NCI-H524 treated with DMSO at 0.1 percent for 48 hours (cell line): Measurements from ENCODE around the gene PUDP.

Experiments
- DNase-seq: peaks from one replicate; lab custom pipeline; 2025; lab: John Stamatoyannopoulos, UW

PUDP gene

DNA sequence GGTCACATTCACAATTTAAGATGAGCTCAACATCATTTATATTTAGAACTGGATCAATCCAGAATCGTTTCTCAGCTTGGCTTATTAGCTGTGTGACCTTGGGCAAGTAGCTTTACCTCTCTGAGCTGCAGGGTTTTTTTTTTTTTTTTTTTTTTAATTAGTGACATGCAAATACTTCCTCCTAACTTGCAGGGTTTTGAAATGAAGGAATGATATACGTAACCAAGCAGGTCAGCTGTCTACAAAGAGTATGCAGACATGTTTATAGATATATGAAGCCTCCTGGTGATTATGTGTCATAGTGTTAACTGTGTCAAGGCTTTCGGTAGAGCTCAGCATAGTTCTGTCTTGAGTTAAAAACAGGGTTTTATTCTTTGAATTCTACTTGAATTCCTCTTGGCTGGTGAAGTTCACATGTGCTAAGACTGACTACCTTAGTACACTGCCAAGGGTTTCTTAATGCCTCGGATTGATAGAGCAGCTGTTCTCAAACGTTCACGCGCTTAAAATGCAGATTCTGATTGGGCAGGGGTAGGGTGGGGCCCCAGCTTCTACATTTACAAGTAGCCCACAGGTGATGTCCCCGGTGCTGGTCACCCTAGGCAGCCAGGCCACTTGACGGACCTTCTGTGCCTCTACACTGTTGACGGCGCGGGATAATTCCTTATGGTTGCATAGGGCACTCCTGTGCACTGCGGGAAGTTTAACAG, 1.1 kb downstream of the PUDP start:
- DNase-seq: peak; percentile 16

GRCh38 chrX:7146020-7146702, 1.8 kb downstream of the PUDP start:
- DNase-seq: no peak

DNA sequence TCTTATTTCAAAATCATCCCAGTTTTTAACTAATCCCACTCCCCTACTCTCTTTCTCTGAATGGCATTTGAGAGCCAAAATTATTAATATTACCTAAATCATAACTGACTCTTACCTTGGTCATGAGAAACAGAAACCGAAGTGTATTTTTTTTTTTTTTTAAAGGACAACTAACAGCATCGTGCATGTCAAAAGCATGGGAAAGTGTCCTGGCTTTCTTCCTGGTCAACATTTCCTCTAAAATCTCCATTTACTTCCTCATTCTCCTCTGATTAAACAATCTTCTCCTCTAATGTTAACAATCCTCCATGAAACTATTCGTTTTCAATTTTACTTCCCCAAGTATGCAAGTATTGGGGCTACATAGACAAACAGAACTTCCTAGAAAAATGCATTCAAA, 2.5 kb downstream of the PUDP start:
- no peak for DNase-seq

- DNase-seq: no peak
Observed at GRCh38 chrX:7143941-7144525, 3.9 kb downstream of the PUDP start.

GRCh38 chrX:7143076-7143475, 4.9 kb downstream of the PUDP start:
- DNase-seq: no peak

- no peak for DNase-seq
Observed at GRCh38 chrX:7139202-7140081, 8.5 kb downstream of the PUDP start.

DNA sequence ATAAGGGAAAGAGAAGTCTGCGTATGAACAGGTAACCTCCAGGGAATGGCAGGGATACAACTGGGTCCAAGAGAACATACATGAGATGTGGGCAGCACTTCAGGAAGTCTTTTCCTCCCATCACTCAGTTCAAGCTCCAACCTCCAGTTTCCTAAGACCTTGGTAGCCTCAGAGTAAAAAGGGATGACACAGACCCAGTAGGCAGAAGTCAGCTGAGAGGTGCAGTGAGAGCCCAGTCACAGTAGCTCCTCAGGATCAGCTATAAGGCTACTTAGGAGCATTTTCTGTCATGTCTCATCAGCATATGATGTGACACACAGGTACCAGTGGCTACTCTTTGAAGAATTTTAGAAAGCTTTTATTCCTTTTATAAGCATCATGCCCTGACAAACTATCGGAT, 13.0 kb downstream of the PUDP start:
- no peak for DNase-seq

DNA sequence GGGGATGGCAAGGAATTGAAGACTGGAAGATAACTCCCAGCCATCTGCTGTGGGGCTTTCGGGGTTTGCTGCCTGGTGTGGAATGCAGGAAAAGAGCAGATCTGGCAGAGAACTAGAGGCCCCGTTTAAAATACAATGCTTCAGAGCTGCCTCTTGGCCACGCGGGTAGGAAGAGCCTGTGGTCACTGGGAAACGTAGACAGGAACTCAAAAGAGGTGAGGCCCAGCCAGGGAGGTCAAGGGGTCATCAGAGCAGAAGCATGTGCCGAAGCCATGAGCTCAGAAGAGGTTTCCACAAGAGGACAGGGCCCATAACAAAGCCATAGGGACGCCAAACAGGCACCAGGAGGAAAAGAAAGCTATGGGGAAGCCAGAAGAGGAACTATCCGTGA, 14.9 kb downstream of the PUDP start:
- no peak for DNase-seq

GRCh38 chrX:7132335-7133049, 15.5 kb downstream of the PUDP start:
- DNase-seq: no peak

DNA sequence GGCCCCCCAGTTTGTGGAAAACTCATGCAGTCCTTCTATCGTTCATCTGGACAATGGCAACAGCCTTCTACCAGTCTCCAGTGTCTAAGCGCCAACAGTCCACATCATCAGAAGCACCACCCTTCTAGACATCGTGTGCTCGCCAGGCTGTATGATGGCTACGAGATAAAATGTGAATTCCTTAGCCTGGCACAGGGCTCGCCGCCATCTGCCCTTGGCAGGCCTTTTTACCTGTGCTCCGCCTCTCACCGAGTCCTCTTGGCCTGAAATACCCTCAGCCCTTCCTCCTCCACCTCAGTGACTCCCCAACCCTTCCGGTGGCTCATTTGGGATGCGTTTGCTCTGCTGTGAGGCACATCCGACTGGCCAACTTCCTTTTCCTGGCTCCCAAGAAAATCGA, 16.3 kb downstream of the PUDP start:
- no peak for DNase-seq

DNA sequence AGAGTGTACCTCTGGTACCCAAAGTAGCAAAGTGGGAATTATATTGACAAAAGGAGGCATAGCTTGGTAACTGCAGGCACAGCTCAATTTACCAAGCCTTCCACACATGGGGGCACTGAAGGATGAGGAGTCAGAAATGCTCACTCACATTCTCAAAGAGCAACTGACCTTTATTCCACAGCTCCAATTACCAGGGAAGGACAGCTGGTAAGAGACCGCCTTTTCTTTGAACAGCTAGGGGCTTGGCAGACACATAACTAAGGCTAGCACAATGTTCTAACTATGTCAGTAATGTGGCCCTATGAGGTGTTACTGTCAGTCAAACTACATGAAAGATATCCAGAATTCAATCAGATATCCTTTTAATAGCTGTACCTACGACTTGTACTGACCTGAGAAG, 20.9 kb downstream of the PUDP start:
- no peak for DNase-seq

DNA sequence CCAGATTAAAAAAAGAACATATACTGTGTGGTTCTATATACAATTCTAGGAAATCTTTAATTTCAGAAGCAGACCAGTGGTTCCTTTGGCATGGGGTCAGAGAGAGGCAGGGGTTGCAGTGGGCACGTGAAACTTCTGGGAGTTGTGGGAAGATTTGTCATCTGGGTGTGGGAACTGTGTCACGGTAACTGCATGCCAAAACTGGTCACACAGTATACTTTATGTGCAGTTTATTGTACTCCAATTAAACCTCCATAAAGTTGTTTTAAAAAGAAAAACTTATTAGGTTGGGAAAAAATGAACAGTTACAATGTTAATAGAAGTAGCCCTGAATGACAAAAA, 27.1 kb downstream of the PUDP start:
- DNase-seq: no peak

GRCh38 chrX:7119950-7120877, 27.7 kb downstream of the PUDP start:
- no peak for DNase-seq

GRCh38 chrX:7117587-7117986, 30.4 kb downstream of the PUDP start:
- no peak for DNase-seq

DNA sequence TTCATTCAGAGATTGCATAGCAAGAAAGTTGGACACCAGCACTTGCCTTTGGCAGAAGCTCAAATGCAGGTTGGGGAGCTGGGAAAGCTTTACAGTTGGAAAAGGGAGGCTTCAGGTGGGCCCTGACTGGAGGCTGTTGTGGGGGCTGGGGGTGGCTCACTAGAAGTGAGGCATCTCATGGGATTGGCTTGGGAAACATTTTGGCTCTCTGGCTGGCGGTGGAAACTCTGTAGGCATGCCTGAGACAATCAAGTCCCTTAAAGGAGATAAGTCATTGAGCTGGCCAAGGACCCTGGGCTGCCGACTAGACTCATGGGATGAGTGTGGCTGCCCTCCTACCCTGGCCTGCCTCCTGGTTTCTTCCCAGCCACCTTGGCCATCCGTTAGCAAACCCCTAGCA, 31.9 kb downstream of the PUDP start:
- no peak for DNase-seq

GRCh38 chrX:7115557-7115956, 32.4 kb downstream of the PUDP start:
- DNase-seq: no peak

DNA sequence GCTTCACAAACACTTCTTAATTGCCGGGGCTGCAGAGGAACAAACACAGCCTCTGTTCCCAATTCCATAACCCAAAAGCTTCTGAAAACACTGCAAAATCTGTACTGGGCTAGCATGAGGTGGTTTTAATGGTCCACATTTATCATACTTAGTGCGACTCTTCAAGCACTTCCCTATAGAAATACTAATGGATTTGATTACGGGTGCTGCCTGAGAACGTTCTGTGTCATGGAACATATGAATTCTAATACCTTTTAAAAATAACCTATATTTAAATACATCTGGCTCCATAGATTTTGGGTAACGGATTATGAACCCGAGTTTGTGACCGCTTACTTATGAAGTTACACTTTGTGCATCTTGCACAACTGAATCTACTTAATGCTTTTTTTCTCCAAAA, 35.9 kb downstream of the PUDP start:
- no peak for DNase-seq

- no peak for DNase-seq
Observed at GRCh38 chrX:7111518-7111917, 36.4 kb downstream of the PUDP start.

DNA sequence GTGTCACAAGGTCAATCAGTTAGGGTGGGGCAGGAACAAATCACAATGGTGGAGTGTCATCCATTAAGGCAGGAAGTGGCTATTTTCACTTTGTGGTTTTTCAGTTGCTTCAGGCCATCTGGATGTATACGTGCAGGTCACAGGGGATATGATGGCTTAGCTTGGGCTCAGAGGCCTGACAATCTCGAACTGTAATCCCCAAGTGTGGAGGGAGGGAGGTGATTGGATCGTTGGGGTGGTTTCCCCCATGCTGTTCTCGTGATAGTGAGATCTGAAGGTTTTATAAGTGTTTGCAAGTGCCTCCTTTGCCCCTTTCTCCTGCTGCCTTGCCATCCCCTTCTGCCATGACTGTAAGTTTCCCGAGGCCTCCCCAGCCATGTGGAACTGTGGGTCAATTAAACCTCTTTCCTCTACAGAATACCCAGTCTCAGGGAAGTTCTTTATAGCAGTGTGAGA, 37.1 kb downstream of the PUDP start:
- DNase-seq: no peak

- DNase-seq: no peak
Observed at GRCh38 chrX:7109838-7110793, 37.8 kb downstream of the PUDP start.
